ENCODE data around the gene RALGPS2.

- TF ChIP-seq CHD2 (IDR thresholded peaks at IDR 0.05; ENCODE audit: low read depth, low read length) (no peak), HDAC6 (IDR thresholded peaks at IDR 0.05; ENCODE audit: low read depth, low read length) (no peak), CTCF (IDR thresholded peaks at IDR 0.05 in 2 of 3, conservative IDR thresholded peaks at IDR 0.05 in 1 of 3; ENCODE audit: insufficient read depth in 2 of 3, low read depth in 1 of 3, low read length in 3 of 3) (no peak), POLR2A (conservative IDR thresholded peaks at IDR 0.05) (no peak), ZNF444 (CRISPR knock-in tag; IDR thresholded peaks at IDR 0.05) (no peak)
These were observed 149.9 kb downstream of the RALGPS2 start for GRCh38 chr1:178874966-178875365.
